ENCODE measurements around the gene ECHS1. TPM values are rescaled to one million over a fixed set of nuclear protein-coding genes. Genes with fewer than 3 reads are reported as not detected.

Gene ECHS1
- polyA plus RNA-seq, 3 donors: 34.6 to 102 (median 85.1) TPM

DNA sequence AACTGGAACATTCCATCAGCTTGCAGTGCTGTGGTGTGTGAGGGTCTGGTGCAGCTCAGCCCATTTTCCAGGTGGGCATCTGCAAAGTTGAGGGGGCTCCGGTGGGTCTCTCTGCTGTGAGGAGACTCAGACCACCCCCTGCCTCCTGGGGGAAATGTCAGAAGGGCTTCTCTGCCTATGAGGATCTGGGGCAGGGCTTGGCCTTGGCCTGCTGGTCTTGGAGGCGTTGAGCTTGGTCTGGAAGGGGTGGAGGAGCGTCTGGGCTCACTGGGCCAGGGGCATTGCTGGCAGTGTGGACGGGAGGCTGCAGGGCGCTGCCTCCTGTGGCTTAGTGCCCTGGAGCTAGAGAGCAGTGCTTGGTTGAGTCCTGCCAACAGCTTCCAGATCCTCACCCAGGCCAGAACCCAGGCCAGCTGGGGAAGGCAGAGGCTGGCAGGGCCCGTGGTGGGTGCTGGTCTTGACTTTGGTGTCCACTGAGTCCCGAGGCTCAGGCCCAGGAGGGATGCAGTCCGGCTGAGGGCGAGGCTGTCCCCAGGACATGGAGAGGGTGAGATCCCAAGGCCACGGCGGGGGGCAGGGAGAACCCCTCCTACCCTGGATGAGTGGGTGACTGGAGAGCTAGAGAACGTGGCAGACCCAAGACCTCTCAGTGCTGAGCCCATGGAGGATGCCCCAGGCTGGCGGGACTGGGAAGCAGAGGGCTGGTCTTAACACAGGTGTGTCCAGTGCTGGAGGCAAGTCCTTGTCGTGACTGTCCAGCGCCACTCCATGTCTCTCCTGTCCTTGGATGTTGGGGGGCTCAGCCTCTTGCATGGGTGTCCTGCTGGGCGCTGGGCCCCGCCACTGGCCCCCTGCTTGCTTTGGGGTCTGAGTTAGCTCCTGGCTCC, 48.4 kb upstream of the ECHS1 start:
- Mint-ChIP-seq H3K9me3 (peaks cover 0 to 6% (median 0%) of the 10 kb centered on the region in 7 donors), H3K27ac (peak overlapping the region in 2 of 7 donors; percentile 4 to 25), H3K36me3 (peaks cover 5 to 28% of the 10 kb centered on the region in 2 donors), H3K4me1 (no peaks in the 10 kb centered on the region), H3K27me3 (ENCODE audit: low read depth in 3 of 3) (peaks cover 20 to 29% (median 26%) of the 10 kb centered on the region in 3 donors), H3K4me3 (peak overlapping the region in 1 of 2 donors; percentile 78)
- H3K27ac ChIP-seq (ENCODE audit: low read depth in 1 of 2, low read length in 2 of 2): no peak overlapping the region
- no peak overlapping the region for H3K9ac ChIP-seq (ENCODE audit: insufficient read depth, low read length, poor library complexity, severe bottlenecking)
- H3K4me3 ChIP-seq (replicated peaks in 1 of 3; ENCODE audit: low read depth in 2 of 3, low read length in 3 of 3): no peak overlapping the region
- WGBS (ENCODE audit: insufficient coverage): 93% methylated on average over 14 of the region's 17 CpGs
- H3K27me3 ChIP-seq (ENCODE audit: control insufficient read depth in 2 of 2, insufficient read depth in 2 of 2, low read length in 2 of 2): peaks cover 0 to 25% of the 10 kb centered on the region in 2 donors
- peak in 1 of 3 donors; percentile 2 for DNase-seq
- no peaks in the 10 kb centered on the region for H3K9me3 ChIP-seq (replicated peaks in 1 of 2; ENCODE audit: control insufficient read depth in 1 of 2, insufficient read depth in 1 of 2, low read length in 2 of 2)
- no peak for TF ChIP-seq CTCF (IDR thresholded peaks at IDR 0.05)
- peaks cover 0 to 4% of the 10 kb centered on the region in 2 donors for H3K4me1 ChIP-seq (ENCODE audit: control insufficient read depth in 1 of 2, insufficient read depth in 2 of 2, low read length in 2 of 2)
- no peak overlapping the region for H3K4me2 ChIP-seq (replicated peaks; ENCODE audit: extremely low read depth, low read length, poor library complexity, severe bottlenecking)
- intact Hi-C loops (cut with micrococcal nuclease): loop anchor here in 1 of 2 donors (5.0 kb wide), 1 partner anchor 146 kb away; the partner anchor contains the start of gene SYCE1
- H3K36me3 ChIP-seq (replicated peaks in 1 of 2; ENCODE audit: control insufficient read depth in 1 of 2, insufficient read depth in 2 of 2, low read length in 2 of 2): peaks cover 0 to 11% of the 10 kb centered on the region in 2 donors
- H4K20me1 ChIP-seq (ENCODE audit: insufficient read depth, low read length): peaks cover 9% of the 10 kb centered on the region
- no peaks in the 10 kb centered on the region for H3K79me2 ChIP-seq (ENCODE audit: insufficient read depth, low read length)
- no peak overlapping the region for H2AFZ ChIP-seq (ENCODE audit: insufficient read depth, low read depth, low read length, poor library complexity, severe bottlenecking)

DNA sequence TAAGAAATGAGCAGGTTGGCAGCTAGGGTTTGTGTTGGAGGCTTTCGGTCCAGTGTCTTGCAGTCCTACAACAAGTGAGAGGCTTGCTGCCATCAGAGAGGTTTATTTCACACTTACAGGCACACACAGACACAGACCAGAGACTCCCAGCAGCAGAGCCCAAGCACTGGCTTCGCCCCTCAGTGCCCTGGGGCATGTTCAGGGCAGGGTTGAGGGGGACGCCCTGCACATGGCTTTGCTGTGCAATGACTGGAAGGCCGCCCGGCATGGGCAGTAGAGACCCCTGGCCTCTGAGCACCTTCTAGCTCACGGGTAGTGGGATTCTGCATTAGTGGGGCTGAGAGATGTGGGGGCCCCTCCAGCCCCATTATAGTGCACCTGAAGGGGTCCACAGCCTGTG, 47.4 kb upstream of the ECHS1 start:
- Histone ChIP-seq H4K20me1 (ENCODE audit: insufficient read depth, low read length) (peaks cover 9% of the 10 kb centered on the region), H3K4me2 (replicated peaks; ENCODE audit: extremely low read depth, low read length, poor library complexity, severe bottlenecking) (no peak overlapping the region), H3K27ac (ENCODE audit: low read depth in 1 of 2, low read length in 2 of 2) (no peak overlapping the region), H3K36me3 (replicated peaks in 1 of 2; ENCODE audit: control insufficient read depth in 1 of 2, insufficient read depth in 2 of 2, low read length in 2 of 2) (peaks cover 2 to 17% of the 10 kb centered on the region in 2 donors), H2AFZ (ENCODE audit: insufficient read depth, low read depth, low read length, poor library complexity, severe bottlenecking) (no peak overlapping the region), H3K4me3 (replicated peaks in 1 of 3; ENCODE audit: low read depth in 2 of 3, low read length in 3 of 3) (no peak overlapping the region), H3K79me2 (ENCODE audit: insufficient read depth, low read length) (no peaks in the 10 kb centered on the region), H3K9ac (ENCODE audit: insufficient read depth, low read length, poor library complexity, severe bottlenecking) (no peak overlapping the region), H3K9me3 (replicated peaks in 1 of 2; ENCODE audit: control insufficient read depth in 1 of 2, insufficient read depth in 1 of 2, low read length in 2 of 2) (no peaks in the 10 kb centered on the region), H3K4me1 (ENCODE audit: control insufficient read depth in 1 of 2, insufficient read depth in 2 of 2, low read length in 2 of 2) (peaks cover 0 to 4% of the 10 kb centered on the region in 2 donors), H3K27me3 (ENCODE audit: control insufficient read depth in 2 of 2, insufficient read depth in 2 of 2, low read length in 2 of 2) (peaks cover 0 to 25% of the 10 kb centered on the region in 2 donors)
- Mint-ChIP-seq H3K4me3 (no peak overlapping the region), H3K9me3 (peaks cover 0 to 11% (median 5%) of the 10 kb centered on the region in 7 donors), H3K4me1 (no peaks in the 10 kb centered on the region), H3K36me3 (peaks cover 10 to 34% of the 10 kb centered on the region in 2 donors), H3K27me3 (ENCODE audit: low read depth in 3 of 3) (peaks cover 20 to 29% (median 26%) of the 10 kb centered on the region in 3 donors), H3K27ac (no peak overlapping the region)
- WGBS (ENCODE audit: insufficient coverage): 93% methylated on average over 5 of the region's 6 CpGs
- DNase-seq: no peak
- TF ChIP-seq CTCF (IDR thresholded peaks at IDR 0.05): no peak
- intact Hi-C loops (cut with micrococcal nuclease): loop anchor here in 1 of 2 donors (5.0 kb wide), 1 partner anchor 147 kb away; the partner anchor contains the start of gene SYCE1

All from CD14-positive monocyte (primary cell).